GM19351 (cell line): ENCODE results near the gene AIP.
"Not testable (repeated sequence)": the region's sequence is repeated elsewhere in the genome, so short reads cannot be mapped to it uniquely, and the experiment has no call there.

ENCODE experiments used
- ATAC-seq: cut with Tn5 transposase; IDR thresholded peaks from one replicate; pipeline ENCODE4 v1.9.1; 2021; ENCODE audit warnings: mild to moderate bottlenecking, moderate library complexity; ENCODE audit not compliant: unreplicated experiment

AIP gene

DNA sequence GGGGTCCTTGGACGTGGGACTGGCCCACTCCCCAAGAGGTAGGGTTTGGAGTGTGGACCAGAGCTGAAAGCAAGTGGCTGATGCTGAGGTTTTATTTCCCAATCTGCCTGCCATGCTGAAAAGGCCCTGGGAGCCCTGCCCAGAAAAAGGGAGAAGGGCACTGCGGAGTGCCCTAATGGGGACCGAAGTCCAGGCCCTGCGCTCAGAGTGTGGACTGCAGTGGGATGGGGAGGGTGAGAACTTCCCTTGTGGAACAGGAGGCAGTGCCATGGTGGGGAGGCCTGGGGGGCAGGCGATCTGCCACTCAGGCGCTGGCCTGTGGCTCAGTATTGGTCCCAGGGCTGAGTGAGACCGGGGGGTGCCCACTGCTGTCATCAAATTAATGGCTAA is 34.6 kb upstream of the AIP start:
- ATAC-seq: no peak

DNA sequence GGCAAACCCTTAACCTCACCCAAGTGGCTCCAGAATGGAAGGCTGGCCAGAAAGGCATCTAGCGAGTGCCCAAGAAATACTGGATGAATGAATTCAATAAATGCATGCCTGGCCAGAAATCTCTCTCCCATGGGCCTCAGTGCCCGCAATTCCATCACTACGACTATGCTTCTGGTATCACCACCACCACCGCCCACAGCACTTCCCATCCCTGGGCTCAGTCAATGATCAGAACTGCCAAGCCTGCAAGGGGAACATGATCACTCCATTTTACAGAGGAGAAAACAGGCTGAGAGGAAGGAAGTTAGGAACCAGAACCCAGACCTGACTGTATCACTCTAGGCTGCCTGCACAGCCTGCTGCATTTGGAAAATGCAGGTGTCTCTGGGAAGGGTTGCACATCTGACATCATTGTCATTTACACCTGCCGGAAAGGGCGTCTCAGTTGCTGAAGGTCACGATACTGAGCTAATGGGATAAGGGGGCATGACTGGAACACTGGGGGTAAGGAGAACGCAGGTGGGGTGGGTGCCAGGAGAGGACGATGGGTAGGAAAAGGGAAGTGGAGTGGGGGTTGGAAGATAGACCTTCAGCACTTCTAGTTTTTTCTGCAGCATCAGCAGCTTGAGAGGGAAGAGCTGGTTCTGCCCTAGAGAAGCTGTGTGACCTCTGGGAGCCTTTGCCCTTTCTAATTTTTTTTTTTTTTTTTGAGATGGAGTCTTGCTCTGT is 33.5 kb upstream of the AIP start:
- ATAC-seq: no peak

DNA sequence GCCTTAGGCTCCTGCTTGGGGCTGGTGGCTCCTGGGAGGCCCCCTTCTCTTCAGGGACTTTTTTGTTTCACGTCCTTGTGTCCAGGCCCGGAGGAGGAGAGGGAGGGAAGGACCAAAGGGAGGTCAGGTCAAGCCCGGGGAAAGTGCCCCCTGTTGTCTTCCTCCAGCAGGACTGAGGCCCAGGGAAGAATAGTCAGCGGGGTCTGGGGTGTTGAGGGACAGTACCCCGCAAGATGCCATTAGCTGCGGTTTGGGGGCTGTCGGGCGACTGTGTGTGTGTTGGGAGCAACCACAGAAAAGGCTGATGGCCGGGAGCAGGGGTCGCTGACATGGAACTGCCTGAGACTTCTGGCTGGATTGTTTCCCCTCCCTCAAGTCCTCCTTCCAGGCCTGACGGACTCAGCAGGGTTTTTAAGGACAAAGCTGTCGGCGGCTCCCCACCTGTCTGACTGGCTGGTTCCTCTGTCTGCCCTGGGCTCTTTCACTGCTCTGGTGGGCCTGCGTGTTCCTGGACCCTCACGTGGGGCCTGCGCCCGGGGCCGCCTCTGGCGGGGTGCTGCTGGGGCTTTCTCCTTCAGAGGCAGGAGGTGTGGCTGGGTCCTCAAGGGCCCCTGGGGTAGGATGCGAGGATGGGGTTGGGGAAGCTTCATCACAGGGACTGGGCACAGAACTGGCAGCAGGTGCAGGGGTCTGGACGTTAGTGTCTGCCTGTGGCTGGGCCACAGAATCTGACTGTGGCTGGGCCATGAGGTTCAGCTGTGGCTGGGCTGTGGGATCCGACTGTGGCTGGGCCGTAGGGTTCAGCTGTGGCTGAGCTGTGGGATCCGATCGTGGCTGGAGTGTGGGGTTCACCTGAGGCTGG is 31.8 kb upstream of the AIP start:
- no peak for ATAC-seq

DNA sequence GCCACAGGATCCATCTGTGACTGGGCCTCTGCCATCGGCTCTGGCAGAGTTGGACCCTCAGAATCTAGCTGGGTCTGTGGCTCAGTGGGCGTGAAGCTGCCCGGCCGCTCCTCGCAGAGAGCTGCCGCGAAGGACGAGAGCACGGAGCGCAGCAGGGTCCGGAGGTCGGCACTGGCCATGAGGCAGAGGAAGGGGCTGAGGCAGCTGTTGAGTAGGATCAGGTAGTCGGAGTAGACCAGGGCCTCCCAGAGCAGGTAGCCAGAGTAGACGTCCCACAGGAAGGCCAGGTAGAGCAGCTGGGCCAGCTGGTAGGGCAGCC is 31.2 kb upstream of the AIP start:
- no peak for ATAC-seq

DNA sequence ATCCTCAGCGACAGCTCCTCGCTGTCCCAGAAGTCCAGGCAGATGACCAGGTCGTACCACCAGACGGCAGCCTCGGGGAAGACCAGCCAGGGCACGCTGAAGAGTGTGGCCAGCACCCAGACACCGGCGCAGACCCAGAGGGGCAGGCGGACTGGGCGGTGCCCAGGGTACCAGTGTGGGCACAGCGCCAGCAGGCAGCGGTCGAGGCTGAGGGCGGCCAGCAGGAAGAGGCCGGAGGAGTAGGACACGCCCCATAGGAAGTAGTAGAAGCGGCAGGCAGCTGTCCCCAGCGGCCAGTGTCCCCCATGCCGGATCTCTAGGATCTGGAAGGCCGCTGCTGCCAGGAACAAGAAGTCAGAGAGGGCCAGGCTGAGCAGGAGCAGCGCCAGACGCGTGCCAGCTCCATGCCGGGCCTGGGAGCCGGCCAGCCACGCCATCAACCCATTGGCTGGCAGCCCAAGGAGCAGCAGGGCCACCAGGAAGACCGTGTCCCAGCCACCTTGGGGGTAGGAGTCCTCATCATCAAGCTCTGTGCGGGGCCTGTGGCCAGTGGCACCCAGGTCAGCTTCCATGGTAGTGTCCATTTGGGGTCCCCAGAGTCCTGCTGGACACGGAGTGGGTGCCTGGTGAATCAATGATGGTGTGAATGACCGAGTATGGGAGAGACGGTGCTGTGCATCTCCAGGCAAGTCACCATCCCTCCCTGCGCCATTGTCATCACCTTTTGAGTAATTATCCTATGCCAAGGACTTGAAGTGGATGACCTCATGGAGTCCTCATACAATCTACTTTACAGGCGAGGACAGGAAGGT is 30.5 kb upstream of the AIP start, which contains the start of gene GPR152:
Gene GPR152, minus strand, starts transcription at position 589 of the 812 bp plus-strand sequence. Its CDS starts 5 bp downstream, at position 584.
- ATAC-seq: no peak

DNA sequence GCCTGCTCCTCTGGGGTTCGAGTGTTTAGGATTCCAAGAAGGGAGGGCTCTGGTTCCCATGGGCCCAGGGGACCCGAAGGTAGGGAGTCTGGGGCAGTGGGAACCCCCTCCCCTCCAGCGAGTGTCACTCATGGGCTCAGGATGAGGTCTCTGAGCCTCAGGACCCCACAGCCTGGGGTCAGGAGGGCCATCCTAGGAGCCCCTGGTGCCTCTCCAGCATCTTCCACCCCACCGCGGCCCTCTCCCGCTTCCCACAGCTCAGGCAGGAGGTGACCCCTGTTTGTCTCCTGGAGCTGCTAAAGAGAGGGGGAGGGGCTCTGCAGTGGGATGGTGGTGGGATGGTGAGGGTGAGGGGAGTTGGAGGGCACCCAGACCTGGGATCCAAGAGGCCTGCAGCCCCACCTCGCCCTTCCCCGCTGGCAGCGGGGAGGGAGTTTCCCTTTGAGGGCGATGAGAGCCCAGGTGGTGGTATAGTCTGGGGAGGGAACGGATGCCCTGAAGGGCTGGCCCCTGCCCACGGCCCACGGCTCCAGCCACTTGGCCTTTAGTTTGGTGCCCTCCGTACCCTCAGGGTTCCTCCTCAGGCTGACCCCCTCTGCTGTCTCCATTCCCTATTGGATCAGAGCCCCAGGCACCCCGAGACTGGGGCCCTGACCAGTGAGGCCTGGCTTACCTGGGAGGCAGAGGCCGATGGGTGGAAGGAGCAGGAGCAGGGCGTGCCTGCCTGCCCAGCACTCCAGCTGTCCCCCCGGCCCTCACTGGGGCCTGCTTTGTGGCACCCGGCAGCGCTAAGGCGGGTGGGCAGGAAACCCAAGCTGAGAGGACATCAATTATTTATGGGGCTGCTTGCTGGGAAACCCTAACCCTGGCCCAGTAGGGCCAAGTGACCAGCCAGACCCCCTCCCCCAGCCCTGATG is 28.8 kb upstream of the AIP start:
- no peak for ATAC-seq

DNA sequence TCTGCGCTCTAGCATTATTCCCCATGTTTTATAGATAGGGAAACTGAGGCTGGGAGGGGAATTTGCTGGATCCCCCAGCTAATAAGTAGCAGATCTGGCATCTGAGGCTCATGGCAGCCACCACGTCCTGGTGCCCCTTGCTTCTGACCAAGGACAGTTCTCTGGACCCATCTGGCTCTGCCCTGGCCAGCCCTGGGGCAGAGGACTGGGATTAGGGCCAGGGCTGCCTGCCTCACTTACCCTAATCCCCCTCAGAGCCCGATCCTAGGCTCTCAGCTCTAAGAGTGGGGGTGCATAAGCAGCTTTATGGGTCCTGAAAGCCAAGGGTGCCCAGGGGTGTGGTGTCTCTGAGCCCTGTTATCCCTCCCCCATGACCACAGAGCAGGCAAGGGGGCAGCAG is 27.8 kb upstream of the AIP start, which contains the start of gene CABP4:
Gene CABP4, plus strand, starts transcription at position 301 of the 400 bp plus-strand sequence. Its CDS starts 70 bp downstream, at position 371.
- no peak for ATAC-seq

DNA sequence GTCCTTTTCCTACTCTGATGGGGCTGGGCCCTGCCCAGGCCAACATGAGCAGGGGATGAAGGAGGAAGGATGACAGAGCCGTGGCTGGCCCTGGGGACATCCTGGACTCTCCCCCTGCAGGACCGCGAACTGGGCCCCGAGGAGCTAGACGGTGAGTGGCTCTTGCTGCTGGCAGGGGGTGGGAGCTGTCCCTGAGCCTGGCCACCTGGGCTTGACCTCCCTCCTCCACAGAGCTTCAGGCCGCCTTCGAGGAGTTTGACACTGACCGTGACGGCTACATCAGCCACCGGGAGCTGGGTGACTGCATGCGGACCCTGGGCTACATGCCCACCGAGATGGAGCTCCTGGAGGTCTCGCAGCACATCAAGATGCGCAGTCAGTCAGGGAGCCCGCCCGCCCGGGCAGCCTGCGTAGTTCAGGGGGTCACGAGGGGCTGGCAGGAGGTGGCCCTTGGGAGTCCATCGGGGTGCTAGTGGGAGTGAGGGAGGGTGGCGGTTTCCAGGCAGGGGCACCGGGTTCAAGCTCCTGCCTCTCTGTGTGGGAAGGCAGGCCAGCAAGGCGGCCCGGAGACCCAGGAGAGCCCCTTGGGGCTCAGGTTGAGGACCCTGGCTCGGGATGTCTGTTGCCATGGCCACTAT is 26.6 kb upstream of the AIP start:
- ATAC-seq: no peak

DNA sequence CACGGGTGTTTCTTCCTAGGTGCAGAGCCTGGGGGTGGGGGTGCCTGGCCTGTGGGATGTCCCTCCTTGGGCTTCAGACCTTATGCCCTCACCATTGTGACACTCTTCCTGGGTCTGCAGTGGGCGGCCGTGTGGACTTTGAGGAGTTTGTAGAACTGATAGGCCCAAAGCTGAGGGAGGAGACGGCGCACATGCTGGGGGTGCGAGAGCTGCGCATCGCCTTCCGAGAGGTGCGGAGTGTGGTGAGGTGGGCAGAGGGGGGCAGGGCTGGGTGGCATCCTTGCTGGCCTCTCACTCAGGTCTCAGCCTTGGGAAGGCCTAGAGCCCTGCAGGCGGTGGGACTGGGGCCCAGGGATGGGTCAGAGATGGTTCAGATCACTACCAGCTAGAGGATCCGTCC is 25.4 kb upstream of the AIP start:
- ATAC-seq: no peak

DNA sequence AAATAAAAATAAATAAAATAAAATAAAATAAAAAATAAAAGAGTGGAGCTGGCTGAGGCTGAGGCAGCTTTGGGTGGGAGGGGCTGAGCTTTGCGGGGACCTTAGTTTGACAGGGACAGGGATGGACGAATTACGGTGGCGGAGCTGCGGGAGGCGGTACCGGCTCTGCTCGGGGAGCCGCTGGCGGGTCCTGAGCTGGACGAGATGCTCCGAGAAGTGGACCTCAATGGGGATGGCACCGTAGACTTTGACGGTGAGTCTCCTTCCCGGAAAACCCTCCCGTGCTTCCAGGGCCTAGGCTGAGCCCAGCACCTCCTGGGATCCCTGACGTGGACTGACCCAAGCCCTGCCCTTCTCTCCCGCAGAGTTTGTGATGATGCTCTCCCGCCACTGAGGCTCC is 24.6 kb upstream of the AIP start:
- no peak for ATAC-seq

DNA sequence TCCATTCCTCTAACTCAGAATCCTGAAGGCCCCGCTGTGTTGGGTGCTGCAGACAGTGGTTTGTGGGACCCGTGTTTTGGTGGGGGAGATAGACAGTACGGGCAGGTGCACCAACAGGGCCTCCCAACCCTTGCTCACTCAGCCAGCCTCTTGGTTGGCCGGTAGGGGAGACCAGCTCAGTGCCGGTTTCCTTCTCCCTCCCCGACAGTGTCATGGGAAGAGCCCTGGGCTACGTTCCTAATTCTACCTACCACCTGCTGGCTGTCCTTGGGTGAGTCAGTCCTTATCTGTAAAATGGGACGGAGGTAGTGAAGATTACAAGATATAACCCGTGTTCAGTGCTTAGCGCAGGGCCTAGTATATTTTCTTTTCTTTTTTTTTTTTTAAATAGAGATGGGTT is 19.6 kb upstream of the AIP start:
- no peak for ATAC-seq

DNA sequence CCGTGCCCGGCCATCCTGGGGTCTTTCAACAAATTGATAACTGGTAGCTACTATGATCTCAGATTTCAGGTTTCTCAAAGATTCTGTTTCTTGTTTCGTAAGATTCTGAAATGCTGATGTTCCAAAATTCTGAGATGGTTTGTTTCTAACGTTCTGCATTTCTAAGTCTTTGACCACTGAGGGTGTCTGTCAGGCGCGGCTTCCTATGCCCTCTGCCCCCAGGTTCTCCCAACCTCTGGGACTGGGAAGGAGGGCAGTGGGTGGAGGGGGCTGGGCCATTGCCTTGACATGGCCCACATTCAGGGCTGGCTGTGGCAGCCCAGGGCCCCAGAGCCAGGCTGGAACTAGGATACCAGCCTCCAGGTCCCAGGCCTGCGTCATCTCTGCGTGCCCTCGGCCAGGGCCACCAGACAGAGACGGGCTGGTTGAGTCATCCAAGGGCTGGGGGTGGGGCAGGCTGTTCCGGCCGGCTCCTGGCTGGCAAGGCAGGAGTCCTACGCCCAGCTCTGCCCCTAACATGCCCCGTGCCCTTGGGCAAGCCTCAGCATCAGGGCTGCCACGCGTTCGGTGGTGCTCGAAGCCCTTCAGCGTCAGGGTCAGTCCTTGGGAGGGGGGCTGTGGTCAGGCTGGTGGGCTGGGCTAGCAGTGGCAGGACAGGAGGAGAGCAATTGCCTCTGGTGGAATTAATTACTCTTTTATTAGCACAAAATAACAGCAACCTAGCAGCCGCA is 19.0 kb upstream of the AIP start:
- no peak for ATAC-seq

DNA sequence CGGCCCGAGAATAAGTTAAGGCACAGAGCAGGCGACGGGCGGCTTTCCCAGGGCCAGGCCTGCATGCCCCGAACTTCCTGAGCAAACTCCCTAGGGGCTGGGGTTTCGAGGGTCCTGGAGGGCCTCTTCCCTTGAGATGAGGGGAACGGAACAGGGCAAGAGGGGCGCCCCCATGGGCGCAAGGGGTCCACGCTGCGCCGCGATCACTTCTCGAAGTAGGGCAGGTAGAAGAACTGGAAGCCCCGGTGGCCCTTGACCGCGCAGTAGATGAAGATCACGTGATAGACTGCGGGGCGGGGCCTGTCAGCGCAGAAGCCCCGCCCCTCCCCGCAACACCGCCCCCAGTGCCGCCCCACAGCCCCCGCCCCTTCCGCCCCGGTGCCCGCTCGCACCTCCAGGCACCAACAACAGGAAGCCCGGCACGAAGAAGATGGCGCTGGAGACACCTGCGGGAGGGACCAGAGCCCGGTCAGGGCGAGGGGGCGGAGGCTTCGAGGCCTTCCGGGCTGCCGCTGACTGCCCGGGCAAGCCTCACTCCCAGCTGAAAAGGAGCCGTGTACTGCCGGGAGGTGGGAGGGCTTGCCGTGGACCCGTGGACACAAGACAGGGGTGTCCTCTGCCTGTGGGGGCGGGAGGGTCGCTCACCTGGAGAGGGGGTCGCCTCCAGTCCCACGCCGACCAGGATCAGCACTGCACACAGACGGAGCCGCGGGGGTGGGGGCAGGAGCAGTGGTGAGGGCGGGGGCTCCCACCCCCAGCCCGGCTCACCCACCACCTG is 18.2 kb upstream of the AIP start:
- peak; percentile 55 for ATAC-seq

DNA sequence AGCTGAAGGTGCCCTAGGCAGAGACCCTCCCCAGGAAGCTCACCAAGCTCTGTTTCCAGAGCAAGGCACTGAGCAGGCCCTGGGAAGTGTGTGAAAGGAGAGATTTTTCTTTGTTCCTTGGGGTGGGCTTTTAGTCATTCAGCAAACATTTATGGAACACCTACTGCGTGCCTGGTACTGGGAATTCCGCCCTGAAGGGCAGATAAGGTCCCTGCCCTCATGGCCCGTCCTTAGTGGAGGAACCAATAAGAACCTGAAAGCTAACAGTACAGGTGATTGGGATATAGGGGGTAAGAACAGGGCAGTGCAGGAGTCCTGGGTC is 17.7 kb upstream of the AIP start:
- no peak for ATAC-seq

DNA sequence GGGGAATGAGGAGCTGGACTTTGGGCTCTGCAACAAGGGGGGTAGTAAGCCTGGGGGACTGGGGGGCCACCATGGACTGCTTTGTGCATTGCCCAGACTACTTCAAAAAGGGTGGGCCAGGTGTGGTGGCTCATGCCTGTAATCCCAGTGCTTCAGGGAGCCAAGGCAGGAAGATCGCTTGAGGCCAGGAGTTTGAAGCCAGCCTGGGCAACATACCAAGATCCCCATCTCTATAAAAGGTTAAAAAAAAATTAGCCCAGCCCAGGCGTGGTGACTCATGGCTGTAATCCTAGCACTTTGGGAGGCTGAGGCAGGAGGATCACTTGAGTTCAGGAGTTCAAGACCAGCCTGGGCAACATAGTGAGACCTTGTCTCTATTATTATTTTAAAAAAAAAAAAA is 17.3 kb upstream of the AIP start:
- not testable (repeated sequence) for ATAC-seq

DNA sequence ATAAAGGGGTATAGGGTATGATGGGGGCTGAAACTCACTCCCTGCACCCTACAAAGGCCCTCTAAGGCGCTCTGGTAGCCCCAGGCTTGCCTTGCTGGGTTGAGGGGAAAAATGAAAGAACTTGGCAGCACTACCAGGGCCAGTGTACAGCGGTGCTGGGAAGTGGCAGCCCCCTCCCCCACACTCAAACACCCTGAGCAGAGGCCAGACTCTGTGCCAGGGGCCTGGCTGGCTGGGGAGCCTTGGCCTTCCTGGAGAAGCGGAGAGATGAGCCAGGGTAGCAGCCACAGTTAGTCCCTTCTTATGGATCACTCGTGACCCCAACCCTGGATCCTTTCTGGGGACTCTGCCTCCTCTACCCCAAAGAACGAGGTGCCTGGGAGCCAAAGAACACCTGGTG is 16.5 kb upstream of the AIP start:
- no peak for ATAC-seq

DNA sequence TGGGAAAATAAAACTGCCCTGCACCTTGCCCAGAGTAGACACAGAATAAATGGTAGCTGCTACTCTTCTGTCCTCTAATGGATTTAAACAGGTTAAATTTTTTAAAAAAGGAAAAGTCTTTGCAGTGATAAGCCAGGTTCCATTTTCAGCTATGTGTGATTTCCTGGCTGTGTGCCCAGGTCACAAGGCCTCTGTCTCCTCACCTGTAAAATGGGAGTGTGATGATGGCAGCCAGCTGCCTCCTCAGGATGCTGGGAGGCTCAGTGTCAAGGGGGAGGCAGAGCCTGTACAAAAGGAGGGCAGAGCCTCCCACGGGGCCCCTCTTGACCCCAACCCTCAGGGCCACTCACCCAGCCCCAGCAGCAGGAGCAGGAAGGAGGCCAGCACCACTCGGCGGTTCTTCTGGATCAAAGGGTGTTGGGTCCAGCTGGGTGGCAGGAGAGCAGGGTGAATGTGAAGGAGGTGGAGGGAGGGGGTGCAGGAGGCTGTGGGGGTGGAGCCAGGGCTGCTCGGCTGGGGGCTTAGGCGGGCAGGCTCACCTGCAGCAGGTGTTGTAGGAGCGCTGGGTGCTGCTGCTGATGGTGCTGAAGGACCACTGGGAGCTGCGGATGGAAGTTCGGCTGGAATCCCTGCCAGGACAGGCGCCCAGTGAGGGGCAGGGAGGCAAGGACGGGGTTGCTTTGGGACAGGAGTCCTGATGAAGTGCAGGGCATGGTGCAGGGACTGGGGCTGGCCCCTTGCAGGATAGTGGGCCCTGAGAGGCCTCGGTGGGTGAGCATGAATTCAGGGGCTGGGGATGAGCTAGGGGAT is 15.7 kb upstream of the AIP start:
- ATAC-seq: no peak

DNA sequence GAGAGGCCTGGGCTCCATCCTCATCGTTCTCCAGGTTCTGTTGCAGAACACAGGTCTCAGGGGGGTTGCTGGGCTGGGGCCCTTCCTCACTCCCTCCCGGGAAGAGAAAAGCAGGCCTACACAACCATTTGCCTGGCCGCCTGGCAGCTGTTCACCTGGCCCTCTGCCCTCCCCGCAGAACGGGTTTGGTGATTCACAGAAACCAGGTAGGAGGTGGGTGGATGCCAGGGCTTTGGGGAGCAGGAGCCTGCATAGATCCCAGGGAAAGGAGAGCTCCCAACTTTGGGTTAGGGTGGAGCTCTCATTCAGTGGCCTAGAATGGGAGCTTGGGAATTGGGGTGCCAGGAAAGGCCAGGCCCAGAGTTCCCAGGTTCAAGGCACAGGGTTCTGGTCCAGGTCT is 14.8 kb upstream of the AIP start:
- ATAC-seq: no peak
